Retina (tissue), 1 donor: ENCODE measurements around the gene PSMD7.
"Not testable (repeated sequence)": the region's sequence is repeated elsewhere in the genome, so short reads cannot be mapped to it uniquely, and the experiment has no call there.

Experiments used
- DNase-seq: peaks from one replicate; pipeline ENCODE4 v3.0.0-alpha.2; 2016

Gene PSMD7

GRCh38 chr16:74298104-74298503, 1.5 kb downstream of the PSMD7 start:
- no peak for DNase-seq

GRCh38 chr16:74302341-74302740, 5.7 kb downstream of the PSMD7 start:
- no peak for DNase-seq

GRCh38 chr16:74304164-74304834, 7.7 kb downstream of the PSMD7 start:
- DNase-seq = no peak

GRCh38 chr16:74304835-74305176, 8.2 kb downstream of the PSMD7 start:
- DNase-seq = no peak

DNA sequence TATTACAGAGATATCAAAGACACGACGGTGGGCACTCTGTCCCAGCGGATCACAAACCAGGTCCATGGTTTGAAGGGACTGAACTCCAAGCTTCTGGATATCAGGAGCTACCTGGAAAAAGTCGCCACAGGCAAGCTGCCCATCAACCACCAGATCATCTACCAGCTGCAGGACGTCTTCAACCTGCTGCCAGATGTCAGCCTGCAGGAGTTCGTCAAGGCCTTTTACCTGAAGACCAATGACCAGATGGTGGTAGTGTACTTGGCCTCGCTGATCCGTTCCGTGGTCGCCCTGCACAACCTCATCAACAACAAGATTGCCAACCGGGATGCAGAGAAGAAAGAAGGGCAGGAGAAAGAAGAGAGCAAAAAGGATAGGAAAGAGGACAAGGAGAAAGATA, 8.7 kb downstream of the PSMD7 start:
- DNase-seq = no peak

DNA sequence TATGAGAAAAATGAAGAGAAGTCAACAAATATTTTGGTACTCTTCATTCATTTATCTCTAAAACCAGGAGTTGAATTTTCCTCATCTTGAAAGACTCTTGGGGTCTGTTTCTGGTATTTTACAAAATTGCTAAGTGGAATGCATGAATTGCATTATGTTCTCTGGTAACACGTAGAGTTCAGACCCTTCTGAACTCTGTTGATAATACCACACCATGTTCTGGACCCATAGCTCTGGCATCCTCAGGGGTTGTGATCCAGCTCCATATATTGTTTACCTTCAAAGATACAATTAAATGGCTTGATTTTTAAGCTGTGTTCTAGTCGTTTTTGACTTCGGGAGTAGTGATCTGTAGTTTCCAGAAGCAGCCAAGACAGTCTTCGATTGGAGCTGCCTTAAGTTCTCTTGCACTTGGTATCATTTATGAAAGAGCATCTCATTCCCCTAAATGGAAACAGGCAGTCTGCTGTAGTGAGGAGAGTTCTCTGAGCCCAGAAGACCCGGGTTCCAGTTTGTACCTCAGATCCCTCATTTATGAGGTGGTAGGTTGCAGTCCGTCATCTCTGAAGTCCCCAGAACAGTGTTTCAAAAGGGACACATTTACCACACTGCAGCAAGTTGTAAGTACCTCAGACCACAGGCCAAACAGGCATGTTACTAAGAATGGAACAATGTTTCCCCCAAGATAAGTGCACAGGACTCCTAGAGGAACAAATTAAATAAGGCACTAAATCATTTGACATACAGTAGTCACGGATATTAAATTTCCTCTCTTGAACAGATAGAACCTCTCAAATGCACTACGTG, 9.6 kb downstream of the PSMD7 start:
- DNase-seq = no peak

GRCh38 chr16:74307383-74307782, 10.8 kb downstream of the PSMD7 start:
- DNase-seq = no peak

DNA sequence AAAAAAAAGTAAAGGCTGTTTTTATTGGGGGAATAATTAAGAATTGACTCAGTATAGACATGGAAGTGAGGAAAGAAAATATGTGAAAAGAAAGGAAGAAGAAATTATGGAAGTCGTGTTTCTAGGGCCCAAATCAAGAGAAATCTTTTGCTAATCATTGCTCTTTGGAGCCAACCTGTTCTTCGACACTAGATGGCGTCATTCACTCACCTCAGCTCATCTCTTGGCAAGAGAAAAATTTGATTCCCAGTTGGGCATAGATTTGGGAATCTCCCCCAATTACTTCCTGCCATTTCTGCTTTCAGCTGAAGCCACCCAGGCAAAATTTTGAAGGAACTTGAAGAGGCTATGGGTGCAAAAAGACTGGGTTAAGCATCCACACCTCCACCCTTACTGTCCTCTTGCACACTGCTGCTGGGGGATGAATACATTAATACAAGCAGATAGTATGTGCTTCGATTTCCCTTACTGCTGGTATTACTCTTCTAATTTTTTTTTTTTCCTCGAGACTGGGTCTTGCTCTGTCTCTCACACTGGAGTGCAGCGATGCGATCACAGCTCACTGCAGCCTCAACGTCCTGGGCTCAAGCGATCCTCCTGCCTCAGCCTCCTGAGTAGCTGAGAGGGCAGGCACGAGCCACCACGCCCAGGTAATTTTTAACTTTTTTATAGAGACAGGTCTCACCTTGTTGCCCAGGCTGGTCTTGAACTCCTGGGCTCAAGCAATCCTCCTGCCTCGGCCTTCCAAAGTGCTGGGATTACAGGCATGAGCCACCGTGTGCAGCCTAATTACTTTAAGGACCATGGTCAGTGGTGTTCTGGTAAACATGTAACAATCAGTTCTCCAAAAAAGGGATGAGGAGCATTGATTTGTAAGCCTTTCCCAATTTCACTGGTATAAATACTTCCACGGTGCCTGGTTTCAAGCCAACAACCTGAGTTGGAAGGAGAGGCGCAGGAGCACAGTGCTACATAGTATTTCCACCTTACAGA, 13.5 kb downstream of the PSMD7 start:
- peak; percentile 57 for DNase-seq

- DNase-seq = no peak
Measured at GRCh38 chr16:74315059-74315458, 18.4 kb downstream of the PSMD7 start.

DNA sequence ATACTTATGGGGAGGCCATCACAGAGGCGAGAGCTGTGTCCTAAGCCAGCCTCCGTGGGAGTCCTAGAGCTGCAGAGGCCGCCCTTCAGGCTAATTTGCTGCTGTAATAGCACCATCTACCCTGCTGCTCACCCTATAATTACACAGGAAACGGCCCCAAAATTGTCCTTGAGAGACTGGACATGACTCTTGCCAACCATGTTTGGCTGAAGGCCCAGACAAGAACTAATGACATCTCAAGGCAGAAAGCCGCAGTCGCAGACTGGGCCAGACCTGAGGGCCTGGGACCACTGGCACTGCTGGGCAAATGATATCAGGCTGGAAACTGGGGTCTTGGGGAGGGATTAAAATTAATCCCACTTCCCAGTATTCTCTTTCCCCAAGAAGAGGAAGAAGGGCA, 24.1 kb downstream of the PSMD7 start:
- no peak for DNase-seq

DNA sequence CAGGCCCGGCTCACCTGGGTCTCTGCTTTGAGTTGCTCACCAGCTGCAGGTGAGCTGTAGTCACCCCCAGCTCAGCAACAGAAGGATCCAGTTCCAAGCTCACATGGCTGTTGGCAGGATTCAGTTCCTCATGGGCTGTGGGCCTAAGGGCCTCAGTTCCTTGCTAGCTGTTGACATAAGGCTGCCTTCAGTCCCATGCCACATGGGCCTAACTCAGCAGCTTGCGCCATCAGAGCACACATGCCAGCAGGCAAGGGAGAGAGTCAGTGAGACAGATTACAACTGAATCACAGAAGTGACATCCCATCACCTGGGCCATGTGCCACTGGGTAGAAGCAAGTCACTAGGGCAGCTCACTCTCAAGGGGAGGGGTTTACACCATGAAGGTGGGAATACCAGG, 24.7 kb downstream of the PSMD7 start:
- no peak for DNase-seq

DNA sequence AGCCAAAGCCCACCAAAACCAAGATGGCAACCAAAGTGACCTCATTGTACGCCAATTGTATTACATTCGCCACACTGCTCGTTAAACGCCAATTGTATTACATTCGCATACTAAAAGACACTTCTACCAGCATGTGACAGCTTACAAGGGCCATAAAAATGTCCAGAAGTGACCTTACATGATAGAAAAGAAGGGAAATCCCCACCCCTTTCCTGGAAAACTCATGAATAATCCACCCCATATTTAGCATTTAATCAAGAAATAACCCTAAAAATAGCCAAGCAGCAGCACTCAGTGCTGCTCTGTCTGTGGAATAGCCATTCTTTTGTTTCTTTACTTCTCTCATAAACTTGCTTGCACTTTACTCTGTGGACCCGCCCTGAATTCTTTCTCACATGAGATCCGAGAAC, 25.7 kb downstream of the PSMD7 start:
- DNase-seq = no peak

DNA sequence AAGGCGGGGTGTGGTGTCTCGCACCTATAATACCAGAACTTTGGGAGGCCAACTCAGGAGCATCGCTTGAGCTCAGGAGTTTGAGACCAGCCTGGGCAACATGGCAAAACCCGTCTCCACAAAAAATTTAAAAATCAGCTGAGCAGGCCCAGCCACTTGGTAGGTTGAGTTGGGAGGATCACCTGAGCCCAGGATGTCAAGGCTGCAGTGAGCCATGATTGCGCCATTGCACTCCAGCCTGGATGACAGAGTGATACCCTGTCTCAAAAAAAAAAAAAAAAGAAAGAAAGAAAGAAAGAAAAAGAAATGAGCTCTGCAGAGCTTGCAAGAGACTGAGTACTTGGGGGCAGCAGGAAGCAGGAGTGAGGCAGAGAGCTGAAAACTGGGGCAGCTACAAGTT, 28.2 kb downstream of the PSMD7 start:
- DNase-seq = not testable (repeated sequence)

DNA sequence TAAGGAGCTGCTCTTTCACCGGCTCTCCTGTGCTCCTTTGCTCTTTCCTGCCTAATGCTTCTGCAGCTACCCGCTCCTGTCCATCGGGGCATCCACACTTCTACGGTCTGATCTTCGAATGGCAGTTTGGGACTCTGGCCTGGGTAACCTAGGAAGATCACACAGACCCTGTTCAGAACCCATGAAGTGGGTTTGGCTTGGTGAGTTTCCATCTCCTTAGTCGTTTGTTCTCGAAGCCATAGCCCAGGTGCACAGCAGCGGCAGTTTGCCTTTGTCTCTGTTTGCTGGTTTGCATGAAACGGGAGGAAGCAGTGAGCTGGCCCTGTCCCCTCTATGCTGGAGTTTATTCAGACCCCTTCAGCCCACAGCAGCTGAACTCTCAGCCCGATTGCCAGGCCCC, 29.0 kb downstream of the PSMD7 start:
- DNase-seq = no peak

DNA sequence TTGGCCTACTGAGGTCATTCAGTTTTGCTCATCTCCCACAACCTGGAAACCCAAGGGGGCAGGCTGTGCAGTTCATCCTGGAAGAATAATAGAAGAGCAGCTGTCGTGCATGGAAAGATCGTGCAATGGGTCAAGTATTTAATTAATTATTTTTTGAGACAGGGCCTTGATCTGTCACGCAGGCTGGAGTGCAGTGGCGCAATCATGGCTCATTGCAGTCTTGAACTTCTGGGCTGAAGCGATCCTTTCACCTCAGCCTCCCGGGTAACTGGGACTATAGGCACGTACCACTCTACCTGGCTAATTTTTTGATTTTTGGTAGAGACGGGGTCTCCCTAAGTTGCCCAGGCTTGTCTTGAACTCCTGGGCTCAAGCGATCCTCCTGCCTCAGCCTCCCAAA, 31.7 kb downstream of the PSMD7 start:
- DNase-seq = not testable (repeated sequence)

DNA sequence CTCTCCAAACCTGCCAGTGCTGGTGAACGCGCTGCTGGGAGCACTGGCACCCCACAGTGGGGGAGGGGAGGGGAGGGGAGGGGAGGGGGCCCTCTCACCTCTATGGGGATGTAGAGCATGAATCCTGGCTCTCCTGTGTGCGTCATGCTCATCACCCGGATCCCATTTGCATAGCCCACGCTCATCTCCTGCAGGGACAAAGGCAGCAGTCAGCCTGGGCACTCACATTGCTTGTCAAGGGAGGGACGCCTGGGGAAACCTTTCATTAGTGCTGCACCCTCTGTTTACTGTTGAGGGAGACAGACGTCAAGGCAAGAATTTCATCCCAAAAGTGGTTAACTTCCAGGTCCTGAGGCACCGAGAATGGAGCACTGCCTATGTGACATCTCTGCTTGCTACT, 35.9 kb downstream of the PSMD7 start:
- DNase-seq = not testable (repeated sequence)

GRCh38 chr16:74337506-74337905, 40.9 kb downstream of the PSMD7 start:
- not testable (repeated sequence) for DNase-seq

GRCh38 chr16:74339226-74339625, 42.6 kb downstream of the PSMD7 start:
- DNase-seq = not testable (repeated sequence)

DNA sequence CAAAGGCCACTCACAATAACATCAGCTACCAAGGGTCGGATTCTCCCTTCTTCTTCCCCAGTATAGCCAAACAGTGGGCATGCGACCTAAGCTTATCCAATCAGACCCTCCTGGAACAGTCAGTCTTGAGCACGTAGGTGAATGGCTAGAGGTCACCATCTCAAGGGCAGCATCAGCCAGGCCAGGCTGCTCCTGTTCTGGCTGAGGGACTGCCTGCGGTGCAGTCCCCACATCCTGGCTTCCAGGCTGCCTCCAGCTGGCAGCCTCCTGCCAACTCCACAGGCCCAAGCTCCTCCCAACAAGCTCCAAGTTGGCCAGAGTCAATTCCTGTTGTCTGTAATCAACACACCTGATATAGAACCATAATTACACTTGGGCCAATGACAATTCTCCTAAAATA, 56.4 kb downstream of the PSMD7 start:
- not testable (repeated sequence) for DNase-seq
